ENCODE data around the gene NPIPB8.
"Not testable (repeated sequence)": the region's sequence is repeated elsewhere in the genome, so short reads cannot be mapped to it uniquely, and the experiment has no call there.

The NPIPB8 gene

DNA sequence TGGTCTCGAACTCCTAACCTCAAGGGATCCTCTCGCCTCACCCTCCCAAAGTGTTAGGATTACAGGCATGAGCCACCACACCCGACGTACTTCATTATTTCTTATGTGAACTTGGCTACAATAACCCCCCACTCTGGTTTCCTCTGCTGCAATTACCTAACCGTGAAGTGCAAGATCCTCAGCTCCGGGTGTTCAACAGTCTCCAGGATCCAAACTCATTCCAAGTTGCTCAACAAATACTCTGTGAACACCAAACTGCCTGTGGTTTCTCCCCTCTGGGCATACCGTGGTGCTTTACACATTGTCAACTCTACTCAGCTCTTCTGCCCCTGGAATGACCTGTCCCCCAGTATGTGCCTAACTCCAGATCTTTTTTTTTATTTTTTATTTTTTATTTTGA is 21.2 kb upstream of the NPIPB8 start:
- H3K4me3 ChIP-seq (ENCODE audit: insufficient read length, low read depth) = no peak overlapping the region
- TF ChIP-seq YY1 (IDR thresholded peaks at IDR 0.05; ENCODE audit: insufficient read depth, insufficient read length) (no peak), ZNF274 (IDR thresholded peaks at IDR 0.05; ENCODE audit: low read depth, low read length) (no peak), SUZ12 (IDR thresholded peaks at IDR 0.05; ENCODE audit: extremely low read depth, insufficient read depth, insufficient read length) (no peak)
- no peaks in the 10 kb centered on the region for H3K27me3 ChIP-seq (ENCODE audit: insufficient read depth, insufficient read length)
- H3K9me3 ChIP-seq (ENCODE audit: insufficient read depth, low read length) = no peaks in the 10 kb centered on the region
- no peak for DNase-seq (ENCODE audit: low read depth, low spot score)
- H3K4me1 ChIP-seq (ENCODE audit: insufficient read depth, insufficient read length) = no peaks in the 10 kb centered on the region
- no peaks in the 10 kb centered on the region for H3K36me3 ChIP-seq (ENCODE audit: insufficient read depth, insufficient read length, low read length)
- no peak overlapping the region for H3K9ac ChIP-seq (ENCODE audit: insufficient read length, low read depth)

DNA sequence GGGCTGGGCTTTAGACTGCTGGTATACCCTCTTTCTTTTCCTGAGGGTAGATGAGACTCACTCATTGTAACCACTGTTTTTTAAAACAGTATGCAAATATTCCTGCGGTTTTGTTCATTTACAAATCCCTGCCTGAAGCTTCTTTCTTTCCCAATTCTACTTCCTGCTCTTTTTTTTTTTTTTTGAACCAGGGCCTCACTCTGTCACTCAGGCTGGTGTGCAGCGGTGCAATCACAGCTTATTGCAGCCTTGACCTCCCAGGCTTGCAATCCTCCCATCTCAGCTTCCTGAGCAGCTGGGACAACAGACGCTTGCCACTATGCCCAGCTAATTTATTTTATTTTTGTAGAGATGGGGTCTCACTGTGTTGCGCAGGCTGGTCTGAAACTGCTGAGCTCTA is 20.0 kb upstream of the NPIPB8 start:
- H3K36me3 ChIP-seq (ENCODE audit: insufficient read depth, insufficient read length, low read length) = no peaks in the 10 kb centered on the region
- H3K27me3 ChIP-seq (ENCODE audit: insufficient read depth, insufficient read length) = no peaks in the 10 kb centered on the region
- H3K4me3 ChIP-seq (ENCODE audit: insufficient read length, low read depth) = no peak overlapping the region
- peaks cover 3% of the 10 kb centered on the region for H3K4me1 ChIP-seq (ENCODE audit: insufficient read depth, insufficient read length)
- DNase-seq (ENCODE audit: low read depth, low spot score) = no peak
- H3K9me3 ChIP-seq (ENCODE audit: insufficient read depth, low read length) = no peaks in the 10 kb centered on the region
- peak overlapping the region; percentile 15 for H3K9ac ChIP-seq (ENCODE audit: insufficient read length, low read depth)
- TF ChIP-seq SUZ12 (IDR thresholded peaks at IDR 0.05; ENCODE audit: extremely low read depth, insufficient read depth, insufficient read length) = no peak
- no peak for TF ChIP-seq ZNF274 (IDR thresholded peaks at IDR 0.05; ENCODE audit: low read depth, low read length)
- TF ChIP-seq YY1 (IDR thresholded peaks at IDR 0.05; ENCODE audit: insufficient read depth, insufficient read length) = no peak

- H3K9me3 ChIP-seq (ENCODE audit: insufficient read depth, low read length); H3K4me1 ChIP-seq (ENCODE audit: insufficient read depth, insufficient read length); H3K9ac ChIP-seq (ENCODE audit: insufficient read length, low read depth); H3K36me3 ChIP-seq (ENCODE audit: insufficient read depth, insufficient read length, low read length); DNase-seq (ENCODE audit: low read depth, low spot score); H3K4me3 ChIP-seq (ENCODE audit: insufficient read length, low read depth); H3K27me3 ChIP-seq (ENCODE audit: insufficient read depth, insufficient read length): not testable (repeated sequence)
Measured at GRCh38 chr16:28620316-28620715, 17.5 kb upstream of the NPIPB8 start.

DNA sequence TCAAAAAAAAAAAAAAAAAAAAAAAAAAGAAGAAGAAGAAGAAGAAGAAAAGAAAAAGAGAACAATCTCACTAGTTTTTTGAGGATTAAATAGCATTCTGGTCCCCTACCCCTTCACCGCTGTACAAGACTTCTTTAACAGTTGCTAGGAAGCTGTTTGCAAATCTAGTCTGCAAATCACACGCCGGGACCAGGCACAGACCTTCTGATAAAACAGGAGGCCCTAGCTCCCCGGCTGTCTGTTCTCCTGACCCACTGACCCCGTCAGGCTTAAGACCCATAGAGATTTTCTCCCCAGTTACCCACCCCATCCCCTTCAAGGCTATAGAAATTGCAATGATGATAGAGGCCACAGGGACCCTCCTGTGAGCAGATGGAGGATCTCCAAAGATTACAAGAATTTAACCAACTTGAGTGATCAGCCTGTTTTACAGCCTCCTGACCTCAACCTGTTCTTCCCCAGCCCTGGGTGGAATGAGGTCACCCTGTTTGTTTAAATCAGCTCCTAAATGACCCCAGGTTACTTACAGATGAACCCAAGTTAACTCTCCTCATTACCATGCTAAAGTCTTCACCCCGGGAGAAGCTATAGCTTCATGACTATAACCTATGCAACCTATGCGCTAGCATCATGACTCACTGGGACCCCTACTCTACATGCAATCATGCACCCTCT is 16.2 kb upstream of the NPIPB8 start:
- no peaks in the 10 kb centered on the region for H3K9me3 ChIP-seq (ENCODE audit: insufficient read depth, low read length)
- TF ChIP-seq SUZ12 (IDR thresholded peaks at IDR 0.05; ENCODE audit: extremely low read depth, insufficient read depth, insufficient read length) = no peak
- TF ChIP-seq YY1 (IDR thresholded peaks at IDR 0.05; ENCODE audit: insufficient read depth, insufficient read length) = no peak
- TF ChIP-seq ZNF274 (IDR thresholded peaks at IDR 0.05; ENCODE audit: low read depth, low read length) = no peak
- no peaks in the 10 kb centered on the region for H3K36me3 ChIP-seq (ENCODE audit: insufficient read depth, insufficient read length, low read length)
- no peak for DNase-seq (ENCODE audit: low read depth, low spot score)
- H3K27me3 ChIP-seq (ENCODE audit: insufficient read depth, insufficient read length) = no peaks in the 10 kb centered on the region
- peaks cover 7% of the 10 kb centered on the region for H3K4me1 ChIP-seq (ENCODE audit: insufficient read depth, insufficient read length)
- no peak overlapping the region for H3K9ac ChIP-seq (ENCODE audit: insufficient read length, low read depth)
- no peak overlapping the region for H3K4me3 ChIP-seq (ENCODE audit: insufficient read length, low read depth)

GRCh38 chr16:28622532-28623171 is 15.2 kb upstream of the NPIPB8 start:
- H3K4me1 ChIP-seq (ENCODE audit: insufficient read depth, insufficient read length); H3K4me3 ChIP-seq (ENCODE audit: insufficient read length, low read depth); H3K27me3 ChIP-seq (ENCODE audit: insufficient read depth, insufficient read length); H3K9me3 ChIP-seq (ENCODE audit: insufficient read depth, low read length); DNase-seq (ENCODE audit: low read depth, low spot score); H3K36me3 ChIP-seq (ENCODE audit: insufficient read depth, insufficient read length, low read length); H3K9ac ChIP-seq (ENCODE audit: insufficient read length, low read depth): not testable (repeated sequence)

DNA sequence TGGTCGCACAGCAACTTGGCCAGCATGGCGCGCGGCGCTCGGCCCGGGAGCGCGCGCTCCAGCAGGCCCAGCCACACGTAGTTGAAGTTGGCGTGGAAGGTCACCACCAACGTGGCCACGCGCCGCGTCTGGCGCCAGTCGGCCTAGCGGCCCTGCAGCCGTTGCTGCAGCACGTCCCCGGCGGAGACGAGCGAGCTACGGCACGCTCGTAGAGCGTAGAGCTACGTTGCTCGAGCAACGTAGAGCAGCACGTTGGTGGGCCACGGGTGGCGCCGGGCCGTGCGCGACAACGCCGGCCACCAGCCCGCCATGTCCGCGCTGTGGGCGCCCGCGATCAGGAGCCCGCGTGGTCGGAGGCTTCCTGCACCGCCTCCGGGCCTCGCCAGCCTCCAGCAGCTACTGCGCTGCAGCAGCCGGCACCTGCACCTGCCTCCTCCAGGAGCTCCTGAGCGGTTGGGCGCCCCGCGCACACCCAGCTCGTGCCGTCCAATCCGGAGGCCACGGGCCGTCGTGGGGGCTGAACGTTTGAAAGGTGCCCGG is 14.6 kb upstream of the NPIPB8 start:
- no peaks in the 10 kb centered on the region for H3K9me3 ChIP-seq (ENCODE audit: insufficient read depth, low read length)
- no peak for TF ChIP-seq YY1 (IDR thresholded peaks at IDR 0.05; ENCODE audit: insufficient read depth, insufficient read length)
- no peak for DNase-seq (ENCODE audit: low read depth, low spot score)
- no peaks in the 10 kb centered on the region for H3K27me3 ChIP-seq (ENCODE audit: insufficient read depth, insufficient read length)
- peaks cover 7% of the 10 kb centered on the region for H3K4me1 ChIP-seq (ENCODE audit: insufficient read depth, insufficient read length)
- no peaks in the 10 kb centered on the region for H3K36me3 ChIP-seq (ENCODE audit: insufficient read depth, insufficient read length, low read length)
- no peak overlapping the region for H3K4me3 ChIP-seq (ENCODE audit: insufficient read length, low read depth)
- no peak overlapping the region for H3K9ac ChIP-seq (ENCODE audit: insufficient read length, low read depth)

GRCh38 chr16:28630905-28631304 is 7.0 kb upstream of the NPIPB8 start:
- H3K9ac ChIP-seq (ENCODE audit: insufficient read length, low read depth); H3K4me3 ChIP-seq (ENCODE audit: insufficient read length, low read depth); H3K36me3 ChIP-seq (ENCODE audit: insufficient read depth, insufficient read length, low read length): not testable (repeated sequence)

DNA sequence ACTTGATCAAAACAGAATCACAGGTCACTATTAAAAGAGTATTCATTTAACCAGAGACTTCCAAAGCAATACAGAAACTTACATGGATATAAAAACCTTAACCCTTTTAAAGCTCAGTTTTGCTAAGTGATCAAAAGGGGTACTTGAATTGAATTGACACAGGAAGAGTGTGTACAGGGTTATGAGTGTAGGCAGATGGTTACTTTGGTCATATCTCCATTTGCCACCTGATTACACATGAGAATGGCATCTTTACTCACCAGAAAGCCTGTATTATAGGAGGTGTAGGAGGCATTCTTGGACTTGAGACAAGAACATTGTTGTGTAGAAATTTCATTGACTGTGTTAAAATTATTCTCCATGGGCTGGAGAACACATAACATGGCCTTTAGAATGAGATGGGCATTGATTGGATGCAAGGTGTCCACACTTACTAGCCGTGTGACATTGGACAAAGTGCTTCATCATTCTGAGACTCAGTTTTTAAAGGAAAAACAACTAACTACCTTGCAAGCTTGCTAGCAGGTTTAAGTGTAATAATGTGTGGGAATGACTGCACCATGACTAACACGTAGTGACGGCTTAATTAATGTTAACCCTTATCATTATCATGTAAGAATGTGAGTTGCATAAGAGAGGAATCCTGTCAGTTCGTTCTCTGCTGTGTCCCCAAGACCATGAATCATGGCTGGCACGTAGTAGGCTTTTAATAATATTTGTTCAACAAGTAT is 1.6 kb upstream of the NPIPB8 start:
- H3K4me3 ChIP-seq (ENCODE audit: insufficient read length, low read depth); DNase-seq (ENCODE audit: low read depth, low spot score): not testable (repeated sequence)

More at GRCh38 chr16:28630905-28631304, 7.0 kb upstream of the NPIPB8 start:
- H3K9me3 ChIP-seq (ENCODE audit: insufficient read depth, low read length); H3K27me3 ChIP-seq (ENCODE audit: insufficient read depth, insufficient read length); H3K4me1 ChIP-seq (ENCODE audit: insufficient read depth, insufficient read length); DNase-seq (ENCODE audit: low read depth, low spot score): not testable (repeated sequence)

DNA sequence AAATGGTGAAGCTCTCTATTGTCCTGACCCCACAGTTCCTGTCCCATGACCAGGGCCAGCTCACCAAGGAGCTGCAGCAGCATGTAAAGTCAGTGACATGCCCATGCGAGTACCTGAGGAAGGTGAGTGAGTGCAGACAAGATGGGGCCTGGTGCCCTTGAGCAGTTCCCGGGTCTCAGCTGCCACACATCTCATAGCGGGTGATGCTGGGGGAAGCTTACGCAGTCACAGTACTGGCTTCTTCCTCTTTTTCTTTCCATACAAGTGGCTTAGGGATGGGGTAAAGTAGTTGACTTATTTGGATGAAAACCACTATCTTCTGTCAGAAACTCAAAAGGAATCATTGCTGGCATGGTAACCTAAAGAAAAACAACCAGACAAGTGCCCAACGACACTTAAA is 494 bp downstream of the NPIPB8 start:
- H3K9me3 ChIP-seq (ENCODE audit: insufficient read depth, low read length); H3K27me3 ChIP-seq (ENCODE audit: insufficient read depth, insufficient read length); H3K4me3 ChIP-seq (ENCODE audit: insufficient read length, low read depth); H3K4me1 ChIP-seq (ENCODE audit: insufficient read depth, insufficient read length); H3K36me3 ChIP-seq (ENCODE audit: insufficient read depth, insufficient read length, low read length); DNase-seq (ENCODE audit: low read depth, low spot score); H3K9ac ChIP-seq (ENCODE audit: insufficient read length, low read depth): not testable (repeated sequence)

More for the DNA sequence above, 1.6 kb upstream of the NPIPB8 start:
- H3K27me3 ChIP-seq (ENCODE audit: insufficient read depth, insufficient read length); H3K9ac ChIP-seq (ENCODE audit: insufficient read length, low read depth); H3K4me1 ChIP-seq (ENCODE audit: insufficient read depth, insufficient read length); H3K9me3 ChIP-seq (ENCODE audit: insufficient read depth, low read length); H3K36me3 ChIP-seq (ENCODE audit: insufficient read depth, insufficient read length, low read length): not testable (repeated sequence)

DNA sequence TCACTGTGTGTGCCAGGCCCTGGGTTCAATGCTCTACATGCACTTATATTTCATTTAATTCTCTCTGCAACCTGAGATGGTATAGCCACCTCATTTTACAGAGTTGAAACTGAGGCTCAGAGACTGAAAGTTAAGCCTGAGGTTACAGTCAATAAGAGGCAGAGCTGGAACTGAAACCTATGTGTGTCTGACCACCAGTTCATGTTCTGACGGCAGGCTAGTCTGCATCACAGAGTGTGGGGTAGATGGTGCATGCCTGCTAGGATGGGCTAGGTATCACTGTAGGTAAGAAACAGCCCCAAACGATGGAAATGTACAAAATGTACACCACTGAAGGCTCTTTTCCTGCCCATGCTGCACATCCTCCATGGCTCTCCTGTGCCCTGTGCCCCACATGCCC is 2.1 kb downstream of the NPIPB8 start:
- H3K4me3 ChIP-seq (ENCODE audit: insufficient read length, low read depth); H3K9me3 ChIP-seq (ENCODE audit: insufficient read depth, low read length); H3K27me3 ChIP-seq (ENCODE audit: insufficient read depth, insufficient read length); H3K9ac ChIP-seq (ENCODE audit: insufficient read length, low read depth); H3K36me3 ChIP-seq (ENCODE audit: insufficient read depth, insufficient read length, low read length); DNase-seq (ENCODE audit: low read depth, low spot score); H3K4me1 ChIP-seq (ENCODE audit: insufficient read depth, insufficient read length): not testable (repeated sequence)

All from NT2/D1 (cell line).